Fibroblast of gingiva (primary cell): ENCODE measurements around the gene CCL19.

Source experiments
- DNase-seq: peaks from one replicate; pipeline ENCODE4 v3.0.0-alpha.2; 2011; ENCODE audit warnings: low read depth

Gene CCL19

GRCh38 chr9:34662526-34663302 is 28.4 kb downstream of the CCL19 start, which contains the start of gene CCL27:
TSS of gene CCL27 (minus strand) at chr9:34662657. CDS start at chr9:34662633, 24 bp downstream.
- no peak for DNase-seq

GRCh38 chr9:34659592-34660253 is 31.4 kb downstream of the CCL19 start:
- no peak for DNase-seq

- no peak for DNase-seq
These were observed 32.6 kb downstream of the CCL19 start for GRCh38 chr9:34658461-34658860.

GRCh38 chr9:34656992-34657391 is 34.1 kb downstream of the CCL19 start:
- DNase-seq, result no peak

- DNase-seq, result no peak
These were observed 35.7 kb downstream of the CCL19 start for GRCh38 chr9:34655394-34655793.

- DNase-seq, result peak; percentile 97
These were observed 36.6 kb downstream of the CCL19 start for GRCh38 chr9:34654323-34655051.

GRCh38 chr9:34653151-34654072 is 37.7 kb downstream of the CCL19 start:
- peak; percentile 45 for DNase-seq

GRCh38 chr9:34652602-34653000 is 38.5 kb downstream of the CCL19 start:
- no peak for DNase-seq

GRCh38 chr9:34651876-34652601 is 39.0 kb downstream of the CCL19 start, which contains the start of gene IL11RA:
TSS of gene IL11RA (plus strand) at chr9:34652185. CDS start at chr9:34655218, 3,033 bp downstream.
- peak; percentile 94 for DNase-seq

- peak; percentile 52 for DNase-seq
These were observed 39.8 kb downstream of the CCL19 start for GRCh38 chr9:34651321-34651720.

GRCh38 chr9:34650816-34651215 is 40.3 kb downstream of the CCL19 start:
- peak; percentile 38 for DNase-seq

- DNase-seq, result no peak
These were observed 42.4 kb downstream of the CCL19 start for GRCh38 chr9:34648673-34649072.

- no peak for DNase-seq
These were observed 43.4 kb downstream of the CCL19 start for GRCh38 chr9:34647651-34648050.

- no peak for DNase-seq
These were observed 44.0 kb downstream of the CCL19 start for GRCh38 chr9:34647084-34647403.

- peak; percentile 75 for DNase-seq
These were observed 44.6 kb downstream of the CCL19 start, which contains the start of gene GALT for GRCh38 chr9:34646211-34647083. TSS of gene GALT (plus strand) at chr9:34646675. CDS start at chr9:34646705, 30 bp downstream.

- DNase-seq, result no peak
These were observed 46.2 kb downstream of the CCL19 start for GRCh38 chr9:34644766-34645314.

GRCh38 chr9:34642679-34643078 is 48.4 kb downstream of the CCL19 start:
- no peak for DNase-seq
